22Rv1 (cell line): ENCODE measurements around the gene DCLK1.

Experiments
- H3K27ac ChIP-seq: fragments of 450-650 bp; 2 replicates; pipeline ENCODE4 v1.5.1; 2017
- ZFX ChIP-seq: fragments of 450-650 bp; IDR thresholded peaks from 2 replicates; pipeline ENCODE4 v1.6.1; 2017; ENCODE audit warnings: antibody characterized with exemption, borderline replicate concordance
- TF ChIP-seq, protein P1 (sequence below): fragments of 450-650 bp; IDR thresholded peaks from 2 replicates; pipeline ENCODE4 v1.5.1; 2017; ENCODE audit warnings: mild to moderate bottlenecking

DCLK1 gene

DNA sequence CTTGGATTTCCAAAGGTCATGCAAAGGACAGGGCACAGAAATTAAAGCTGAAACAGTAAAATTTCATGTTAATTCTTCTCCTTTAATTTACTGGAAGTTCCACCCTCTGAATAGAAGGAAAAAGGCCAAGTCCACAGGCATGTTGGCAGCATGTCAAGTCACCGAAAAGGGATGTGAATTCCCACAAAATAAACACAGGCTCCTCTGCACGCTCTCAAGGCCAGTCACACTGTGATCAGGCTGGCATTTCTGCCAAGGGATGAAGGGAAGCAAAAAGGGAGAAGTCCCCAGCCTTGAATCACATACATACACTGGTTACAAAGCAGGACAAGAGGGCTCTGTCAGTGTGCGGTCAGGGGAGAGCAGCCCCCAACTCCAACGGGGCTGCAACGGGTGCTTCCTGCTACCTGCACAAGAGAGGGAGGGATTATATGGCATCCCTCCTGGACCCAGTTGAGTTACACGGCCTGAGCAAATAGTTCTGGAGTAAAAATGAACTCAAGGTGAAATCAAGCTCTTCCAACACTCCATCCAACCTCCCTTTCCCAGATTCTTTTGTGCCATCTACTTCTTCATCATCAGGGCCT is 6.9 kb downstream of the DCLK1 start:
- no peak for TF ChIP-seq ZFX
- TF ChIP-seq, protein P1, sequence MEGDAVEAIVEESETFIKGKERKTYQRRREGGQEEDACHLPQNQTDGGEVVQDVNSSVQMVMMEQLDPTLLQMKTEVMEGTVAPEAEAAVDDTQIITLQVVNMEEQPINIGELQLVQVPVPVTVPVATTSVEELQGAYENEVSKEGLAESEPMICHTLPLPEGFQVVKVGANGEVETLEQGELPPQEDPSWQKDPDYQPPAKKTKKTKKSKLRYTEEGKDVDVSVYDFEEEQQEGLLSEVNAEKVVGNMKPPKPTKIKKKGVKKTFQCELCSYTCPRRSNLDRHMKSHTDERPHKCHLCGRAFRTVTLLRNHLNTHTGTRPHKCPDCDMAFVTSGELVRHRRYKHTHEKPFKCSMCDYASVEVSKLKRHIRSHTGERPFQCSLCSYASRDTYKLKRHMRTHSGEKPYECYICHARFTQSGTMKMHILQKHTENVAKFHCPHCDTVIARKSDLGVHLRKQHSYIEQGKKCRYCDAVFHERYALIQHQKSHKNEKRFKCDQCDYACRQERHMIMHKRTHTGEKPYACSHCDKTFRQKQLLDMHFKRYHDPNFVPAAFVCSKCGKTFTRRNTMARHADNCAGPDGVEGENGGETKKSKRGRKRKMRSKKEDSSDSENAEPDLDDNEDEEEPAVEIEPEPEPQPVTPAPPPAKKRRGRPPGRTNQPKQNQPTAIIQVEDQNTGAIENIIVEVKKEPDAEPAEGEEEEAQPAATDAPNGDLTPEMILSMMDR: no peak
- H3K27ac ChIP-seq: no peak overlapping the region

- TF ChIP-seq ZFX: no peak
- TF ChIP-seq, protein P1: no peak
- H3K27ac ChIP-seq: no peak overlapping the region
Observed at GRCh38 chr13:36115306-36115705, 15.9 kb downstream of the DCLK1 start.

DNA sequence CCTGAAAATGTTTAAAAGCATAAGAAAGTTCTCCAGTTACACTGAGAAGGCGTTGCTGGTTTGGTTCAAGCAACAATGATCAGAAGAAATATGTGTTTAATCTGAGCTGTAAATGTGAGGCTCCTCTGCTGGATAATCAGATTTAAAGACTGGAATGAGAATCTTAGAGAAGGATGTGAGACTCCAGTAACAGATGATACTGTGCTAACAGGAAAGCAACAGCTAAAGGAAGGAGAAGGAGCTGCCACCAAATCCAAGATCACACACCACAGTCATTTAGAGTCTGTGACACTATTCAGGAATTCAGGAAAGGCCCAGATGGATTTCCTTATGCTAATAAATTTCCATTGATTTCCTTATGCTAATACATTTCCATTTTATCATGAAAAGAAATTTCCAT is 16.9 kb downstream of the DCLK1 start:
- no peak for TF ChIP-seq ZFX
- TF ChIP-seq, protein P1: no peak
- H3K27ac ChIP-seq: no peak overlapping the region

- no peak overlapping the region for H3K27ac ChIP-seq
- no peak for TF ChIP-seq ZFX
- TF ChIP-seq, protein P1: no peak
Observed at GRCh38 chr13:36108954-36109353, 22.2 kb downstream of the DCLK1 start.

DNA sequence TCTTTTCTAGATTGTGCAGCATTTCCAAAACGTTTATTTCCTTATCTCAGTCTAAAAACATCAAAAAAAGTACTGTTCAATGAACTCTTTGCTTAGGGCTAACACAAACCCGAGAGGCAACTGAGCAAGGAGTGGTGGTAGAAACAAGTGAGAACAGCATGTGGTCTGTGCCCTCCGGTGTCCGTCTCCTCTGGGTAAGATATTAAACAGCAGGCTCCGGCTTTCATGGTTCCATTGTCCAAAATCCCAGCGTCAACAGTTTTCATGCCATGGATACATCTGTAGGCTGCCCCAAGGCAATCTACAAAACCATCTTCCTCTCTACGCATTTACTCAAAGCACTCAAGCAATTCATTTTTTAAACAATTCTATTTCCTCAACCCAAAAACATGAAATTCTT is 22.8 kb downstream of the DCLK1 start:
- TF ChIP-seq, protein P1: no peak
- no peak for TF ChIP-seq ZFX
- H3K27ac ChIP-seq: no peak overlapping the region

GRCh38 chr13:36107521-36107920 is 23.7 kb downstream of the DCLK1 start:
- no peak overlapping the region for H3K27ac ChIP-seq
- TF ChIP-seq ZFX: no peak
- TF ChIP-seq, protein P1: no peak

GRCh38 chr13:36105726-36106125 is 25.5 kb downstream of the DCLK1 start:
- TF ChIP-seq, protein P1: no peak
- no peak for TF ChIP-seq ZFX
- no peak overlapping the region for H3K27ac ChIP-seq
